Amygdala (tissue), 56 donors: ENCODE data around the gene NINJ2.

Source experiments
- DNase-seq, 56 donors: peaks; one replicate each; lab custom pipeline; 2025; lab: John Stamatoyannopoulos, UW

NINJ2 gene

GRCh38 chr12:674272-674781, 11.1 kb upstream of the NINJ2 start:
- no peak for DNase-seq

DNA sequence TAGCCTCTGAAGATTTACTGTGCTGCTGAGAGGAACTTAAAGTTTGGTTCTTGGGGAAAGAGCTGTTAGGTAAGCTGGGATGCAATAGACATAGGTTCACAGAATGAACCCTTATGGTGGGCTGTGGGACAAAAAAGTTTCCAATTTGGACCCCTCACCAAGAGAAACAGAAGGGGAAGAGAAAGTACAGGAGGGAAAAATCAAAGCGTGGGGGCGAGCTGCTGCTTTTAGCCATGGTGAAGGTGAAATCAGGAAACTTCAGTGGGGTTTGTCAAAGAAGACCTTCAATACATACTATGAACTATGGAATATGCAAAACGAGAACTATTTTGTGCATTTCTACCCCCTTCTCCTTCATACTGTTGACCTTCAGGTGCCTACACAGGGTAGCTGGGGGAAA, 10.6 kb upstream of the NINJ2 start:
- DNase-seq = no peak

- no peak for DNase-seq
Observed at GRCh38 chr12:669576-669945, 6.3 kb upstream of the NINJ2 start.

GRCh38 chr12:668090-668481, 4.8 kb upstream of the NINJ2 start:
- DNase-seq = no peak

- DNase-seq = no peak
Observed at GRCh38 chr12:666766-667308, 3.6 kb upstream of the NINJ2 start.

- DNase-seq = no peak
Observed at GRCh38 chr12:666066-666465, 2.8 kb upstream of the NINJ2 start.

DNA sequence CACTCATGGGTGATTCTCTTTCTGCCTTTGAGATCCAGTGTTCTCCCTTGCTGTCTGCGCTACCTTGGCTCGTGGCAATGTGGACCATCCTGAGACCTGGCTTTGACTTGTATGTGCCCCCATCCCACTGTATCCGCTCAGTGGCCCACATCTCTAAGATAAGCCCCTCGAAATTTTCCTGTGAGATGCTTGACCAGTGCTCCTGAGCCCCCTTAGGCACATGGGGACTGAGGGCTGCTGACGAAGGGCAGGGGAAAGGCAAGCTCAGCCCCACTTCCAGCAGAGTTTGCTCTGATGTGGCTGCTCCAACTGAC, 1.5 kb upstream of the NINJ2 start:
- no peak for DNase-seq

DNA sequence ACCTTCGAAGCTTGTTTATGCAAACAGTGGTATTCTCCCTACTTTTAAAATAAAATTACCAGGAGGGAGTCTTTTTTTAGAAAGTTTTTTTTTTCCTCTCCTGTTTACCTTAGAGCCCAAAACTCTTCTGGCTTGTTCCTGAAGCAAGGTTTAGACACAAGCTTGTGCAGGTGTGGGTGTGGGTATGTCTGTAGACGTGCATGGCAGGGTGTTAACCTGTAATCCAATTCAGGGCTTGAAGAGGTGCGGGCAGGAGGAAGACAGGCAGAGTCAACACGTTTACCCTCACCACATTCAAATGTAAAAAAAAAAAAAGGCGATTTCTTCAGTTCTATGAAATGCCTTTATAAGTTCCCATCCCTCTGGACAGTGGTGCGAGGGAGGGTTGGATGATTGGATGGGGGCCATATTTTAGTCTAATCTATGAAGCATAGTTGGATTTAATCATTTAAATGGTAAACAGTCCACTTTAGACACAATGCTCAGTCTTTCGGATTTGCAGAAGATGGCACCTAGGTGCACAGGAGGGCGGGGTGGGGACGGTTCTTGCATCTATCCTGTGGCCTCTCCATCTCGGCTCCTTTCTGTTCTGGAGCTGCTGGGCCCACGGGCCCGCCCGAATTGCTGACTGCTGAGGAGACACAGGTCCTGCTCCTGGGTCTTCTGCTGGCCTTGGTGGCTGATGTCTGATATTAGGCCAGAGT, 982 bp upstream of the NINJ2 start:
- no peak for DNase-seq

DNA sequence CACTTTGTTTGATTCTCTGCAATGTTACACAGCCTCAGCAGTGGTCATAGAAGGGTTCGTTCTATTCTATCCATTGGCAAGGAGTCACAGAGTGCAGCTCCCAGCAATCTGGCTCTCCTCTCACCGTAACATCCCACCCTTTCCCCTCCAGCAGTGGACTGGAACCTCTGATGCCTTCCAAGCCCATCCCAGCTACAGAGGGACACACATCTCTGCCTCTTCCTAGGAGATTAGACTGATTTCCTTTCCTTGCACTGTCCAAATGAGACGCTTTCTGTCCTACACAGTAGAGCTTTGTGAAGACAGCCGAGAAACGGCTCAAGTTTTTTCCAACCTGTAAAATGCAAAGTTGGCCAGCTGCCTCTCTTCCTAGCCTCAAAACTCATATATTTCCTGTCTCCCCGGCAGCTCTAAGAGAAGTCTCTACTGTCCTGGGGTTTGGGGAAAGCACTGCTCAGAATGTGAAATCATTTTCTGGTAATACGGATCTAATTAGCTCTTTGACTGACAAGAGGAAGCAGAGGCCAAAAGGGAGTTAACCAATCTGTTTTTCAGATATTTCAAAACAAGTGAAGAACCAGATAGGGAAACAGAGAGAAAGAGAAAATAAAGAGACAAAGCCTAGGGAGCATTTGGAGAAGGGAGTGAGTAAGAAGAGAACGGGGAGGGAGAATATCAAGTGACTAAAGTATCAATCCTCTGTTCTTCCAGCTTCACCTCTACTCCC, 516 bp downstream of the NINJ2 start:
- DNase-seq = peak in 8 of 56 donors; percentile 15 to 63 (median 30)

GRCh38 chr12:661720-662486, 1.3 kb downstream of the NINJ2 start:
- peak in 17 of 56 donors; percentile 17 to 63 (median 33) for DNase-seq

DNA sequence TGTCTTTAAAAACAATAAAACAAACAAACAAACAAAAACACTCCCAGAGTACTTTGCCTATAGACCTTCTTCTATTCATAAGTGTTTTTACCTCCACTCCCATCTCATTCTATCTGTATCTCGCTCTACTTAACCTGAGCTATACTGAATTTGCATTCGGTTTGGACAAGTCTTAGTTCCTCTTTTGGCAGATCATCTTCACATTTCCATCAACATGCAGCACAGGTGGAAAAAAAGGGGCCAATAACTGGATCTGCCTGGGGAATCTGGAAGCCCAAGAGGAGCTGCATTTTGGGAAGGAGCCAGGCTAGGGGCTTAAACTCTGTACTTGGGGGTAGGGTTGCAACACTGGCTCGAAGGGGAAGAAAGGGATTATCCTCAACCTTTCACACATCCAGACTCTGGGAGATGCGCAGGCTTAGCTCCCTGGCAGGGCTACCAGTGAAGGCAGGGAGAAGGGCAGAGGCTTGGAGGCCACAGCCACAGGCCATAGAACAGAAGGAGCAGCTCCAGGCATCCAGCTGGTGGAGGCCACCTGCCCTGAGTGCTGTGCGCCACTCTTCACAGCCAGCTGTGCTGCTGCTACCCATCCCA, 4.1 kb downstream of the NINJ2 start:
- DNase-seq = no peak

DNA sequence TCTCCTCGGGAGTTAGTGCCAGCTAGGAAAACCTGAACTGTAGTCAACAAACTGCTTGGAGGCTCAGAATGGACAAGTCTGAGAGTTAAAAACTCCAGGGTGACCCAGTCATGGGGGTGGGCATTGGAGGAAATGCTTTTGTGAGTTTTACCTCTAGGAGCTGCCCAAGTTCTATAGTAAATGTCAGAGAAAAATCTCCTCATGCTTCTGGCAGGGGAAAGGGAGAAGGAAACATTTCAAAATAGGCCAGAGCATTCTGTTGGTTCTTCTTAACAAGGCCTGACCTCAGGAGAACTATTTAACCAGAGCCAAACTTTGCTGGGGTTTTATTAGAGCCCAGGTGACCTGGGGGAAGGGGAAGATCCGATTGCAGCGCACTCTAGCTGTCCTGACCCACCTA, 12.3 kb downstream of the NINJ2 start:
- no peak for DNase-seq

GRCh38 chr12:647385-648085, 15.7 kb downstream of the NINJ2 start:
- DNase-seq = no peak

GRCh38 chr12:646442-647384, 16.5 kb downstream of the NINJ2 start:
- no peak for DNase-seq

DNA sequence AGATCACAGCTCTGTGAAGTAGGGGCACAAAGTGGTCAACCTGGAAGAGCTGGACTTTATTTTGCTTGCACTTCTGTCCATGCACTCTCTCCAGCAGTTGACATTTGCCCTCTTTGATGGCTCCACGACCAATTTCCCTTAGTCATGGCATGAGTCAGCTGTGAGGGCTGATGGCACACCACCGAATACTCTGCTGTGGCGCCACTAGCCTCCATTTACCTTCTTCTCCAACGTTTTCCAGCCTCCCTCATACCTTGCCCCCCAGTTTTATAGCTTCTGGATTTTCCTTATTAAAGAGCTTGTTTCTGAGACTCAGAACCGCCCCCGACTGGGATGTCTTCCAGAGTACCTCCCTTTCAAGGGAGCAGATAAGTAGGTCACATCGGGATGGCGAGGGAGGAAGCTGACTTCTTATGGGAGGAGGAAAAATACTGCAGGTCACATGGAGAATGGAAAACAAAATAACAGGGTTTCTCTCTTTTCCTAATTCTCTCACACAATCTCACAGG, 17.6 kb downstream of the NINJ2 start:
- peak in 17 of 56 donors; percentile 16 to 48 (median 27) for DNase-seq

GRCh38 chr12:644818-645552, 18.3 kb downstream of the NINJ2 start:
- peak in 5 of 56 donors; percentile 11 to 39 (median 18) for DNase-seq

- no peak for DNase-seq
Observed at GRCh38 chr12:644303-644639, 19.0 kb downstream of the NINJ2 start.
